GM10266 (cell line): ENCODE data around the gene IQSEC1.

Experiments used
- DNase-seq: peaks from one replicate; pipeline ENCODE4 v3.0.0; 2012; ENCODE audit errors: extremely low spot score
- TF ChIP-seq, protein P1 (sequence below): IDR thresholded peaks from 2 replicates; pipeline ENCODE4 v1.5.1; 2012; ENCODE audit warnings: mild to moderate bottlenecking, low read depth; ENCODE audit not compliant: control insufficient read depth, insufficient read depth; ENCODE audit errors: missing control alignments

The IQSEC1 gene

DNA sequence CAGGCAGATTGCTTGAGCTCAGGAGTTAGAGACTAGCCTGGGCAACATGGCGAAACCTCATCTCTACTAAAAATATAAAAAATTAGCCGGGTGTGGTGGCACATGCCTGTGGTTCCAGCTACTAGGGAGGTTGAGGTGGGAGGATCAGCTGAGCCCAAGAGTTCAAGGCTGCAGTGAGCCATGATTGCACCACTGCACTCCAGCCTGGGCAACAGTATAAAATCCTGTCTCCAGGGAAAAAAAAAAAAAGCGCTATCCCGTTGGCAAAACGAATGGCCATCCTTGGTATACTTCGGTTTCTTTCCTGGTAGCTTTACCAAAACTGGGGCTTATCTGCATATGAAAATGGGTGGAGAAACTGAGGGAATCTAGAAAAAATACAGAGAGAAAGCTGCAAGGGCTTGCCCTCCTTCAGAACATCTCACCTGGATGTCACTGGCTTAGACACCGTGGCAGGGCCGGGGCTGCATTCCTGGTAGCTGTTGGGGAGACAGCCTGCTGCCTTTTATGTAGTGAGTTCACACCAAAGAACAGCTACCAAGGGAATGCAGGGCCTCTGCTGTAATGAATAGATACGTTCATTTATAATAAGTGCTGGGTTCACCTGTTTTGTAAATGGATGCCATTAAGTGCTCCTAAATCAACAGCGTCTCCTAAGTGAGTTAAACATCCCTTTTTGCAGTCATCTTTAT, 96.0 kb downstream of the IQSEC1 start:
- TF ChIP-seq, protein P1, sequence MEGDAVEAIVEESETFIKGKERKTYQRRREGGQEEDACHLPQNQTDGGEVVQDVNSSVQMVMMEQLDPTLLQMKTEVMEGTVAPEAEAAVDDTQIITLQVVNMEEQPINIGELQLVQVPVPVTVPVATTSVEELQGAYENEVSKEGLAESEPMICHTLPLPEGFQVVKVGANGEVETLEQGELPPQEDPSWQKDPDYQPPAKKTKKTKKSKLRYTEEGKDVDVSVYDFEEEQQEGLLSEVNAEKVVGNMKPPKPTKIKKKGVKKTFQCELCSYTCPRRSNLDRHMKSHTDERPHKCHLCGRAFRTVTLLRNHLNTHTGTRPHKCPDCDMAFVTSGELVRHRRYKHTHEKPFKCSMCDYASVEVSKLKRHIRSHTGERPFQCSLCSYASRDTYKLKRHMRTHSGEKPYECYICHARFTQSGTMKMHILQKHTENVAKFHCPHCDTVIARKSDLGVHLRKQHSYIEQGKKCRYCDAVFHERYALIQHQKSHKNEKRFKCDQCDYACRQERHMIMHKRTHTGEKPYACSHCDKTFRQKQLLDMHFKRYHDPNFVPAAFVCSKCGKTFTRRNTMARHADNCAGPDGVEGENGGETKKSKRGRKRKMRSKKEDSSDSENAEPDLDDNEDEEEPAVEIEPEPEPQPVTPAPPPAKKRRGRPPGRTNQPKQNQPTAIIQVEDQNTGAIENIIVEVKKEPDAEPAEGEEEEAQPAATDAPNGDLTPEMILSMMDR = no peak
- DNase-seq = no peak

GRCh38 chr3:12975748-12976522, 97.3 kb downstream of the IQSEC1 start:
- no peak for DNase-seq
- TF ChIP-seq, protein P1 = no peak

GRCh38 chr3:12974819-12975218, 98.4 kb downstream of the IQSEC1 start:
- TF ChIP-seq, protein P1 = no peak
- no peak for DNase-seq

GRCh38 chr3:12974334-12974733, 98.9 kb downstream of the IQSEC1 start:
- DNase-seq = no peak
- TF ChIP-seq, protein P1 = no peak

DNA sequence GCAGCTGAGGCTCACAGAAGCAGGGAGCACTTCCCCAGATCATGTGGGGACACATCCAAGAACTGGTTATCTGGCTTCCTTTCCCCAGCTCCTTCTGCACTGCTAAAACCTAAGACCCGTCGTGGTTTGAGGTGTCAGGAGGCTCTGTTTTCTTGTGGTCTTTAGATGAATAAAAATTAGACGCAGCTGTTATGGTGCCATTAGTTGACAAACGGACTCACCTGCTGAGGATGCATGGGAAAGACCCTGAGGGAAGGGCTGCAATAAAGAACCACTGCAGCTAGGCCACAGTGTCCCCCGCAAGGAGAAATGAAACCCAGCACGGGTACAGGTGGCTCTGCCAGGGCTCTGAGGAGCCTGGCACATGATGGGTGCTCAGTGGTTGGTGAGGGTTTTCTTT, 99.4 kb downstream of the IQSEC1 start:
- DNase-seq = no peak
- TF ChIP-seq, protein P1 = no peak

- TF ChIP-seq, protein P1 = no peak
- DNase-seq = no peak
Observed at GRCh38 chr3:12972781-12973702, 100.2 kb downstream of the IQSEC1 start.
